Astrocyte (in vitro differentiated cells and primary cell): ENCODE measurements around the gene ADGRF3. TPM values are rescaled to one million over a fixed set of nuclear protein-coding genes. Genes with fewer than 3 reads are reported as not detected.
"Not testable (repeated sequence)": the region's sequence is repeated elsewhere in the genome, so short reads cannot be mapped to it uniquely, and the experiment has no call there.

ENCODE experiments used
- DNase-seq: peaks from one replicate; pipeline ENCODE4 v3.0.0-alpha.2; 2010; ENCODE audit warnings: low read depth
- FAIRE-seq: peaks from 2 replicates; lab custom pipeline; 2011; peaks lifted over from hg19 to GRCh38; lab: Jason Lieb, UNC
- H2AFZ ChIP-seq: 2 replicates; pipeline ENCODE4 v1.6.0; 2012; ENCODE audit warnings: low read depth, low read length, inconsistent platforms
- H3K27ac ChIP-seq: 2 replicates; pipeline ENCODE4 v1.5.1; 2011; ENCODE audit warnings: low read depth, low read length, inconsistent platforms
- H3K27me3 ChIP-seq: 2 replicates; pipeline ENCODE4 v1.6.0; 2011; ENCODE audit warnings: low read length, inconsistent platforms; ENCODE audit not compliant: insufficient read depth
- H3K36me3 ChIP-seq: 2 replicates; pipeline ENCODE4 v1.5.1; 2011; ENCODE audit warnings: low read length, inconsistent platforms; ENCODE audit not compliant: insufficient read depth
- H3K4me1 ChIP-seq: 2 replicates; pipeline ENCODE4 v1.5.1; 2011; ENCODE audit warnings: low read length, inconsistent platforms; ENCODE audit not compliant: insufficient read depth
- H3K4me2 ChIP-seq: 2 replicates; pipeline ENCODE4 v1.6.0; 2012; ENCODE audit warnings: low read length, inconsistent platforms
- H3K4me3 ChIP-seq: 2 replicates; pipeline ENCODE4 v1.5.1; 2011; ENCODE audit warnings: low read depth, mild to moderate bottlenecking, low read length, inconsistent platforms; ENCODE audit not compliant: insufficient read depth
- H3K79me2 ChIP-seq: 2 replicates; pipeline ENCODE4 v1.6.0; 2012; ENCODE audit warnings: mild to moderate bottlenecking, low read length, inconsistent platforms; ENCODE audit not compliant: insufficient read depth
- H3K9ac ChIP-seq: 2 replicates; pipeline ENCODE4 v1.6.0; 2012; ENCODE audit warnings: mild to moderate bottlenecking, low read length, inconsistent platforms
- H3K9me3 ChIP-seq: 2 replicates; pipeline ENCODE4 v1.5.1; 2012; ENCODE audit warnings: low read depth, mild to moderate bottlenecking, low read length, inconsistent platforms; ENCODE audit not compliant: insufficient read depth
- H4K20me1 ChIP-seq: 2 replicates; pipeline ENCODE4 v1.6.0; 2012; ENCODE audit warnings: low read length, inconsistent platforms; ENCODE audit not compliant: insufficient read depth
- H3K27ac Mint-ChIP-seq: one replicate; pipeline ENCODE4 v1.8.0; 2021; ENCODE audit warnings: mild to moderate bottlenecking, mixed read lengths; ENCODE audit not compliant: unreplicated experiment
- H3K27me3 Mint-ChIP-seq: one replicate; pipeline ENCODE4 v1.8.0; 2021; ENCODE audit warnings: low read depth, mixed read lengths; ENCODE audit not compliant: unreplicated experiment
- H3K36me3 Mint-ChIP-seq: one replicate; pipeline ENCODE4 v1.8.0; 2021; ENCODE audit warnings: low read depth, mixed read lengths; ENCODE audit not compliant: unreplicated experiment
- H3K4me1 Mint-ChIP-seq: one replicate; pipeline ENCODE4 v1.8.0; 2021; ENCODE audit warnings: low read depth, mixed read lengths; ENCODE audit not compliant: unreplicated experiment
- H3K4me3 Mint-ChIP-seq: one replicate; pipeline ENCODE4 v1.8.0; 2021; ENCODE audit warnings: mild to moderate bottlenecking, moderate library complexity, mixed read lengths; ENCODE audit not compliant: unreplicated experiment
- H3K9me3 Mint-ChIP-seq: one replicate; pipeline ENCODE4 v1.8.0; 2021; ENCODE audit warnings: mild to moderate bottlenecking, mixed read lengths; ENCODE audit not compliant: unreplicated experiment
- EZH2 ChIP-seq: IDR thresholded peaks from 2 replicates; pipeline ENCODE4 v1.6.1; 2012; ENCODE audit warnings: mild to moderate bottlenecking, low read length, inconsistent platforms; ENCODE audit not compliant: insufficient read depth
- total RNA-seq: library from RNA; stranded (reverse); gene quantifications from 2 replicates; pipeline ENCODE4 v1.2.1, GENCODE V29; 2021
- TF ChIP-seq, protein P1 (sequence below): IDR thresholded peaks from 2 replicates; pipeline ENCODE4 v1.5.1; 2011; ENCODE audit warnings: low read depth, mild to moderate bottlenecking, inconsistent platforms, low read length, moderate library complexity; ENCODE audit not compliant: insufficient read depth

The ADGRF3 gene
- total RNA-seq, 1 donor from 2014 or later, result 0.16 TPM

DNA sequence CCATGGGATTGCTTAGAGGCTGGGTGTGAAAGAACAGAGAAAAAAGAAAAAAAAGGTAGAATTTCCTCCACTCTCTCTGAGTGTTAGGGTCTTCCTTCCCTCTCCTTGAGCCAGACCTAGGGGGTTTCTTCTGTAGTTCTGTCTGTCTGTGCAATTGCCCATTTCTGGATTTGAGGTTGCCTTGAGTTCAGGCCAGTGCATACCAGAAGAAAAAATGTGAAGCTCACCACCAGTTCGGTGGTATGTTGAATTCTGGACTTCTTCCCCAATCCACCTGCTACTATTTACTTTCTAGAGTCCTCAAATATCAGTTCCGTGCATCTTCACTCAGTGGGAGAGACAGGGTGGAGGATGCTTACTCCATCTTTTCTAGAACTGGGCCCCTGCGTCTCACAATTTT is 16.0 kb downstream of the ADGRF3 start:
- Histone ChIP-seq H3K4me1 (no peaks in the 10 kb centered on the region), H3K36me3 (no peaks in the 10 kb centered on the region), H3K27ac (no peak overlapping the region), H3K4me3 (no peak overlapping the region), H3K27me3 (peaks cover 2% of the 10 kb centered on the region), H2AFZ (no peak overlapping the region), H3K79me2 (no peaks in the 10 kb centered on the region), H3K9ac (no peak overlapping the region), H3K9me3 (no peaks in the 10 kb centered on the region), H3K4me2 (no peak overlapping the region), H4K20me1 (no peaks in the 10 kb centered on the region)
- Mint-ChIP-seq H3K27ac (no peak overlapping the region), H3K36me3 (no peaks in the 10 kb centered on the region), H3K27me3 (no peaks in the 10 kb centered on the region), H3K4me1 (peaks cover 5% of the 10 kb centered on the region), H3K4me3 (no peak overlapping the region), H3K9me3 (no peaks in the 10 kb centered on the region)
- FAIRE-seq (no peak), DNase-seq (peak; percentile 27)
- TF ChIP-seq, protein P1, sequence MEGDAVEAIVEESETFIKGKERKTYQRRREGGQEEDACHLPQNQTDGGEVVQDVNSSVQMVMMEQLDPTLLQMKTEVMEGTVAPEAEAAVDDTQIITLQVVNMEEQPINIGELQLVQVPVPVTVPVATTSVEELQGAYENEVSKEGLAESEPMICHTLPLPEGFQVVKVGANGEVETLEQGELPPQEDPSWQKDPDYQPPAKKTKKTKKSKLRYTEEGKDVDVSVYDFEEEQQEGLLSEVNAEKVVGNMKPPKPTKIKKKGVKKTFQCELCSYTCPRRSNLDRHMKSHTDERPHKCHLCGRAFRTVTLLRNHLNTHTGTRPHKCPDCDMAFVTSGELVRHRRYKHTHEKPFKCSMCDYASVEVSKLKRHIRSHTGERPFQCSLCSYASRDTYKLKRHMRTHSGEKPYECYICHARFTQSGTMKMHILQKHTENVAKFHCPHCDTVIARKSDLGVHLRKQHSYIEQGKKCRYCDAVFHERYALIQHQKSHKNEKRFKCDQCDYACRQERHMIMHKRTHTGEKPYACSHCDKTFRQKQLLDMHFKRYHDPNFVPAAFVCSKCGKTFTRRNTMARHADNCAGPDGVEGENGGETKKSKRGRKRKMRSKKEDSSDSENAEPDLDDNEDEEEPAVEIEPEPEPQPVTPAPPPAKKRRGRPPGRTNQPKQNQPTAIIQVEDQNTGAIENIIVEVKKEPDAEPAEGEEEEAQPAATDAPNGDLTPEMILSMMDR, result no peak
- TF ChIP-seq EZH2, result no peak

DNA sequence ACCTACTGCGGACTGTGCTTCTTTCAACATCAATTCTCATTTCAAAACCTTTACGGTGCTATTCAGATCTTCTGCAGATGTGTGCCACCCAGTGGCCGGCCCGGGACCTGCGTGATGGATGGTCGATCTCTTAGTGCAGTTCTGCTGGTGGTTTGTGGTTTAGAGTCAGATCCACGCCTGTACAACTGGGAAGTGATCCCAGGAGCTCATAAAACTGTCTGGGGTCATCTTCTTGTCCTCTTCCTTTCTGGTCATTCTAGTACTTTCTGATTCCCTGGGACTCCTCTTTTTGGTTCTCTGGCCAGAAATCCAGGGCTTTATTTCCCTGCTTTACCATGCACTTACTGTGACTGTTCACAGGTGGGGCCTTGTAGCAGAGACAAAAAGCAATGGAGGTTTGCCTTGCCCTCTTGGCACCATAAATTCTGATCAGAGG is 16.5 kb downstream of the ADGRF3 start:
- Histone ChIP-seq H3K79me2 (no peaks in the 10 kb centered on the region), H3K36me3 (no peaks in the 10 kb centered on the region), H3K27ac (no peak overlapping the region), H3K4me2 (no peak overlapping the region), H3K27me3 (peaks cover 2% of the 10 kb centered on the region), H3K4me1 (no peaks in the 10 kb centered on the region), H4K20me1 (no peaks in the 10 kb centered on the region), H3K9me3 (no peaks in the 10 kb centered on the region), H3K9ac (no peak overlapping the region), H3K4me3 (no peak overlapping the region), H2AFZ (no peak overlapping the region)
- Mint-ChIP-seq H3K27ac (no peak overlapping the region), H3K9me3 (no peaks in the 10 kb centered on the region), H3K27me3 (no peaks in the 10 kb centered on the region), H3K4me3 (no peak overlapping the region), H3K4me1 (peaks cover 5% of the 10 kb centered on the region), H3K36me3 (no peaks in the 10 kb centered on the region)
- peak; percentile 69 for DNase-seq
- FAIRE-seq, result peak; percentile 68
- TF ChIP-seq, protein P1, result peak; percentile 99
- TF ChIP-seq EZH2, result no peak

DNA sequence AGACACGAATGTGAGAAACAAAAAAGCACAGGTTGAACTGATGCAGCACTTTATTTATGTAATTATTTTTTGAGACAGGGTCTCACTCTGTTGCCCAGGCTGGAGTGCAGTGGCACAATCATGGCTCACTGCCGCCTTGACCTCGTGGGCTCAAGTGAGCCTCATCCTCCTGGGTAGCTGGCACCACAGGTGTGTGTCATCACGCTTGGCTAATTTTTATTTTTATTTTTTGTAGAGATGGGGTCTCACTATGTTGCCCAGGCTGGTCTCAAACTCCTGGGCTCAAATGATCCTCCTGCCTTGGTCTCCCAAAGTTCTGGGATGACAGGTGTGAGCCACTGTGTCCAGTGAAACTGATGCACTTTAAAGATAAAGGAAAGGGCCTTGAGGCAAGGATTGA is 17.5 kb downstream of the ADGRF3 start:
- not testable (repeated sequence) for FAIRE-seq, H3K9me3 Mint-ChIP-seq

More for the DNA sequence above, 17.5 kb downstream of the ADGRF3 start:
- not testable (repeated sequence) for H3K4me1 ChIP-seq, H2AFZ ChIP-seq, H3K4me3 ChIP-seq, H3K27ac ChIP-seq, H3K9me3 ChIP-seq, H3K4me3 Mint-ChIP-seq, H3K27me3 ChIP-seq, H4K20me1 ChIP-seq, H3K36me3 Mint-ChIP-seq, H3K9ac ChIP-seq, H3K27ac Mint-ChIP-seq, DNase-seq, H3K4me2 ChIP-seq, H3K79me2 ChIP-seq, H3K36me3 ChIP-seq, H3K27me3 Mint-ChIP-seq, H3K4me1 Mint-ChIP-seq
